Progenitor cell of endocrine pancreas (in vitro differentiated cells): ENCODE results near the gene SPATA25. TPM values are rescaled to one million over a fixed set of nuclear protein-coding genes. Genes with fewer than 3 reads are reported as not detected.

ENCODE experiments used
- DNase-seq: peaks from one replicate; pipeline ENCODE4 v3.0.0; 2021; ENCODE audit warnings: low spot score; ENCODE audit not compliant: unreplicated experiment
- H3K27ac Mint-ChIP-seq: 2 replicates; pipeline ENCODE4 v1.8.0; 2021; ENCODE audit warnings: mild to moderate bottlenecking, moderate library complexity, mixed read lengths
- H3K27me3 Mint-ChIP-seq: 2 replicates; pipeline ENCODE4 v1.8.0; 2021; ENCODE audit warnings: mixed read lengths
- H3K36me3 Mint-ChIP-seq: 2 replicates; pipeline ENCODE4 v1.8.0; 2022; ENCODE audit warnings: mixed read lengths; ENCODE audit not compliant: insufficient read depth
- H3K4me1 Mint-ChIP-seq: 2 replicates; pipeline ENCODE4 v1.8.0; 2021; ENCODE audit warnings: low read depth, mixed read lengths
- H3K4me3 Mint-ChIP-seq: 2 replicates; pipeline ENCODE4 v1.8.0; 2021; ENCODE audit warnings: low read depth, mild to moderate bottlenecking, moderate library complexity, mixed read lengths
- H3K9me3 Mint-ChIP-seq: 2 replicates; pipeline ENCODE4 v1.8.0; 2021; ENCODE audit warnings: low read depth, mixed read lengths
- total RNA-seq: library from RNA; stranded (reverse); gene quantifications from 2 replicates; pipeline ENCODE4 v1.2.1, GENCODE V29; 2021
- TF ChIP-seq, protein P1 (sequence below): fragments of 200-600 bp; sonication (generic); IDR thresholded peaks from one replicate; pipeline ENCODE4 v1.5.0; 2021; ENCODE audit warnings: antibody characterized with exemption, mild to moderate bottlenecking; ENCODE audit not compliant: unreplicated experiment

The SPATA25 gene
- total RNA-seq, 1 donor from 2014 or later, result 3.6 TPM

- DNase-seq, result no peak
- Mint-ChIP-seq H3K27ac (no peak overlapping the region), H3K4me3 (no peak overlapping the region), H3K36me3 (peaks cover 7% of the 10 kb centered on the region), H3K27me3 (no peaks in the 10 kb centered on the region), H3K4me1 (peaks cover 7% of the 10 kb centered on the region), H3K9me3 (no peaks in the 10 kb centered on the region)
- TF ChIP-seq, protein P1, sequence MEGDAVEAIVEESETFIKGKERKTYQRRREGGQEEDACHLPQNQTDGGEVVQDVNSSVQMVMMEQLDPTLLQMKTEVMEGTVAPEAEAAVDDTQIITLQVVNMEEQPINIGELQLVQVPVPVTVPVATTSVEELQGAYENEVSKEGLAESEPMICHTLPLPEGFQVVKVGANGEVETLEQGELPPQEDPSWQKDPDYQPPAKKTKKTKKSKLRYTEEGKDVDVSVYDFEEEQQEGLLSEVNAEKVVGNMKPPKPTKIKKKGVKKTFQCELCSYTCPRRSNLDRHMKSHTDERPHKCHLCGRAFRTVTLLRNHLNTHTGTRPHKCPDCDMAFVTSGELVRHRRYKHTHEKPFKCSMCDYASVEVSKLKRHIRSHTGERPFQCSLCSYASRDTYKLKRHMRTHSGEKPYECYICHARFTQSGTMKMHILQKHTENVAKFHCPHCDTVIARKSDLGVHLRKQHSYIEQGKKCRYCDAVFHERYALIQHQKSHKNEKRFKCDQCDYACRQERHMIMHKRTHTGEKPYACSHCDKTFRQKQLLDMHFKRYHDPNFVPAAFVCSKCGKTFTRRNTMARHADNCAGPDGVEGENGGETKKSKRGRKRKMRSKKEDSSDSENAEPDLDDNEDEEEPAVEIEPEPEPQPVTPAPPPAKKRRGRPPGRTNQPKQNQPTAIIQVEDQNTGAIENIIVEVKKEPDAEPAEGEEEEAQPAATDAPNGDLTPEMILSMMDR, result no peak
Observed at GRCh38 chr20:45894797-45895196, 7.4 kb upstream of the SPATA25 start.

- H3K4me3 Mint-ChIP-seq, result no peak overlapping the region
- H3K9me3 Mint-ChIP-seq, result no peaks in the 10 kb centered on the region
Observed at GRCh38 chr20:45893831-45894230, 6.4 kb upstream of the SPATA25 start.

GRCh38 chr20:45892828-45893500, 5.5 kb upstream of the SPATA25 start:
- H3K27ac Mint-ChIP-seq, result peak overlapping the region; percentile 46
- H3K4me3 Mint-ChIP-seq, result peak overlapping the region; percentile 86
- H3K4me1 Mint-ChIP-seq, result peaks cover 7% of the 10 kb centered on the region
- H3K9me3 Mint-ChIP-seq, result no peaks in the 10 kb centered on the region
- TF ChIP-seq, protein P1, result no peak
- DNase-seq, result no peak
- H3K27me3 Mint-ChIP-seq, result no peaks in the 10 kb centered on the region
- peaks cover 7% of the 10 kb centered on the region for H3K36me3 Mint-ChIP-seq

More at GRCh38 chr20:45893831-45894230, 6.4 kb upstream of the SPATA25 start:
- Mint-ChIP-seq H3K36me3 (peaks cover 7% of the 10 kb centered on the region), H3K27ac (no peak overlapping the region), H3K4me1 (peaks cover 7% of the 10 kb centered on the region), H3K27me3 (no peaks in the 10 kb centered on the region)
- no peak for DNase-seq
- TF ChIP-seq, protein P1, result no peak

- Mint-ChIP-seq H3K36me3 (peaks cover 7% of the 10 kb centered on the region), H3K9me3 (no peaks in the 10 kb centered on the region), H3K4me3 (peak overlapping the region; percentile 86), H3K27me3 (no peaks in the 10 kb centered on the region), H3K27ac (peak overlapping the region; percentile 69), H3K4me1 (peaks cover 7% of the 10 kb centered on the region)
- TF ChIP-seq, protein P1, result no peak
- DNase-seq, result no peak
Observed at GRCh38 chr20:45892049-45892825, 4.8 kb upstream of the SPATA25 start.
